DMS 273 (cell line): ENCODE results near the gene IL10.
A peak's percentile ranks its signal among the peaks of the same experiment; 100 is the strongest.

ENCODE experiments used
- DNase-seq: peaks from one replicate; lab custom pipeline; 2025; ENCODE audit not compliant: unreplicated experiment; lab: John Stamatoyannopoulos, UW

IL10 gene

DNA sequence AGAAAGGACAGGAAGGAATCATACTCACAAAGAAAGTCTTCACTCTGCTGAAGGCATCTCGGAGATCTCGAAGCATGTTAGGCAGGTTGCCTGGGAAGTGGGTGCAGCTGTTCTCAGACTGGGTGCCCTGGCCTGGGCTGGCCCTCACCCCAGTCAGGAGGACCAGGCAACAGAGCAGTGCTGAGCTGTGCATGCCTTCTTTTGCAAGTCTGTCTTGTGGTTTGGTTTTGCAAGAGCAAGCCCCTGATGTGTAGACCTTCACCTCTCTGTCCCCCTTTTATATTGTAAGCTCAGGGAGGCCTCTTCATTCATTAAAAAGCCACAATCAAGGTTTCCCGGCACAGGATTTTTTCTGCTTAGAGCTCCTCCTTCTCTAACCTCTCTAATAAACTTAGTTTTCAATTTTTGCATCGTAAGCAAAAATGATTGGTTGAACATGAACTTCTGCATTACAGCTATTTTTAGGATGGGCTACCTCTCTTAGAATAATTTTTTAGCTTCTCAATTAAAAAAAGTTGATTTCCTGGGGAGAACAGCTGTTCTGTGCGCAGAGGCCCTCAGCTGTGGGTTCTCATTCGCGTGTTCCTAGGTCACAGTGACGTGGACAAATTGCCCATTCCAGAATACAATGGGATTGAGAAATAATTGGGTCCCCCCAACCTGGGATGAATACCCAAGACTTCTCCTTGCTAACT, at the start of gene IL10:
TSS of gene IL10 (minus strand) at position 252 of the 695 bp plus-strand sequence. CDS start at position 193, 59 bp downstream.
- no peak for DNase-seq

DNA sequence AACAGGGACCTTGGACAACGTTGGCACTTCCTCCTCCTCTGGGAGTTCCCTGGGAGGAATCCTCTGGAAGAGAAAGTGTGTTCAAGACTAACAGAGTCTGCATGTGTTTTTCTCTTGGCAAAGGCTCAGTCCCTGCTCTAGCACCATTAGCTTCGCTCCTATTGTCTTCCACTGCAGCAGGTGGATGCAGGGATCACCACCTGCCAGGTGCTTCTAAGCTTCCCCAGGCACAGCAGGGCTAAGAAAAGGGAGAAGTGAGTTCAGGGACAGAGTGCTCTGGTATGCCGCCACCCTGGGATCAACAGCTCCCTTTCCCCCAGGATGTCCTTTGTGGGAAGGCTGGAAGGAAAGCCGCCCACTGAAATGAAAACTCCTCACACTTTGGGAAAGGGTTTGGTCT, 49.2 kb upstream of the IL10 start:
- no peak for DNase-seq

DNA sequence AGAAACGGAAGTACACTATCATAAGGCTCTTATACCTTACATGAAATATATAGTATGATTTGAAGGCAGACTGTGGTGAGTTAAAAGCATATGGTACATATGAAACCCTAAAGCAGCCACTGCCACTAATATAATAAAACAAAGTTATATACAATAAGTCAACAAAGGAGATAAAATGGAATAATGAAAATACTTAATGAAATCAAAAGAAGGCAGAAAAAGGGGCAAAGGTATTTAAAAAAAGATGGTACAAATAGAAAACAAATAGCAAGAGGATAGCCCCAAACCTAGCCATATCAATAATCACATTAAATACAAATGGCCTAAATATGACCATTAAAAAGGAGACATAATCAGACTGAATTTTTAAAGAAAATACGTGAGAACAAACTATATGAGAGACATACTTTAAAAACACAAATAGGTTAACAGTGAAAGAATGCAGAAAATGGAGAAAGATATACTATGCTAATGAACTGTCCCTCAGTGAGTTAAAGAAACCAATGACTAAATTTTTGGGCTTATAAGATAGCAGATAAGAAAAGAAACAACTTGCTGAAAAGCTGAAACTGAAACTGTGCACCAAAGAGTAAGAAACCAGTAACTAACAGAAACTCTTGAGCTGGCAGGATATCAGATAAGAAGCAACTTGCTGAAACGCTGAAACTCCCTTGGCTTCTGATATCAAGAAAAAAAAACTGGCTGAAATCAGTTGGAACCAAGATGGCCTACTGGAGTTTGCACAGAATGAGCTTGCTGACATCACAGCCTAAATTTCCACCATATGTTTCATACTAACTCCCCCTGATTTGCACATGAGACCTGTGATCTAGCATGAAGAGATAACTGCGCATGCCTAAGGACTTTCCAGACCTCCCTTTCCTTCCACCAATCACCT, 44.3 kb upstream of the IL10 start:
- DNase-seq: peak; percentile 24

DNA sequence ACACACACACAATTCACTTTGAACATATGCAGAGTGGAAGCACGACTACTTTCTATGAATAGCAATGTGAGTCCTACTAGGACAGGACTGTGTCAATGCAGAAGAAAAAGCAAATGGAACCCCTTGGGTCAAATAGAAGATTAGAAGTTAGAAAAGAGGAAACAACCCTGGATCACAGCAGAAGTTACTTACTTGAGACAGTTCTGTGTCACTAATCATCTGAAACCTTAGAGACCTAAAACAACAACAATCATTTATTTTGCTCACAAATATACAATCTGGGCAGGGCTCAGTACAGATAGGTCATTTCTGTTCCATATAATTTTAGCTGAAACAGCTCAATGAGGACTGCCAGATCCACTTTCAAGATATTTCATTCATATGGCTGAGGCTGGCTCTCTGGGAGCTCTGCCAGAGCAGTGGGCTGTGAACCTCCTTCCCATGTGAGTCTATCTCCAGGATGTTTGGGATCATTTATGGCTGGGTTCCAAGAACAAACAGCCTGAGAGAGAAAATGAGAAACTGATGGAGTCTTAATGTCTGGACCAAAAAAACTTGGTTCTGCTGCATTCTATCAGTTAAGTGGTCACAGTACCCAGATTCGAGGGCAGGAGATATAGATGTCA, 42.5 kb upstream of the IL10 start:
- DNase-seq: peak; percentile 67

DNA sequence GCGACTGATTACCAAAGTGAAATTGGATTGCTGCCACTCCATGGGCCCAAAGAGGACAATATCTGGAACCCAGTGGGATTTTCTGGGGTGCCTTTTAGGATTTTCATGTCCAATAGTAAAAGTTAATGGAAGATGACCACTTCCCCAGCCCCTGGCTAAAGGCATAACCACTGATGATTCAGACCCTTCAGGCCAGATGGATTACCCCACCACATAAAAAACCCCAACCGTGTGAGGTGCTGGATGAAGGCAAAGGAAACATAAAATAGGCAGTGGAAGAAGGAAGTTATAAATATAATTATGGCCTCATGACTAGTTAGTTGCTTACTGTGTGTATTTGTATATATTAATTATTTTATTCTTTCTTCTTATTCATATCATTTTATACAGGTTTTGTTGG, 40.2 kb upstream of the IL10 start:
- DNase-seq: no peak

GRCh38 chr1:206809504-206810084, 37.3 kb upstream of the IL10 start:
- peak; percentile 40 for DNase-seq

DNA sequence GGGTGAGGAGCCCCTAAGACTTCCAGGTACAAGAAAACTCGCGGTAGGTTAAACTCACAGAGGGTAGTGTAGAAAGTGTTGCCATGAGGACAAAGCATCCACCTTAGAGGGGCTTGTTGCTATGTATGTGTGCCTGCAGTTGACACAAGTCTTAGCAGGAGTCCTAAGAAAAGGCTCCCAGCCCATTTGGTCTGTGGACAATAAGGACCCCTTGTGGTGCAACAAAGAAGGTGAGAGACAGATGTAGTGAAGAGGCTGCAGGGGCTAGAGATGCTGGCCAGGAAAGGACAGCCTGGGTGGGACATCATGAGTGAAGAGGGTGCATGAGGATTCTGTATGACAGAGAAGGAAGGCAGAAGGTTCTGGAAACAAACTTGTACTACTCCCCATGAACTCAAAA, 36.3 kb upstream of the IL10 start:
- DNase-seq: peak; percentile 64

- no peak for DNase-seq
Observed at GRCh38 chr1:206805357-206805756, 33.1 kb upstream of the IL10 start.

DNA sequence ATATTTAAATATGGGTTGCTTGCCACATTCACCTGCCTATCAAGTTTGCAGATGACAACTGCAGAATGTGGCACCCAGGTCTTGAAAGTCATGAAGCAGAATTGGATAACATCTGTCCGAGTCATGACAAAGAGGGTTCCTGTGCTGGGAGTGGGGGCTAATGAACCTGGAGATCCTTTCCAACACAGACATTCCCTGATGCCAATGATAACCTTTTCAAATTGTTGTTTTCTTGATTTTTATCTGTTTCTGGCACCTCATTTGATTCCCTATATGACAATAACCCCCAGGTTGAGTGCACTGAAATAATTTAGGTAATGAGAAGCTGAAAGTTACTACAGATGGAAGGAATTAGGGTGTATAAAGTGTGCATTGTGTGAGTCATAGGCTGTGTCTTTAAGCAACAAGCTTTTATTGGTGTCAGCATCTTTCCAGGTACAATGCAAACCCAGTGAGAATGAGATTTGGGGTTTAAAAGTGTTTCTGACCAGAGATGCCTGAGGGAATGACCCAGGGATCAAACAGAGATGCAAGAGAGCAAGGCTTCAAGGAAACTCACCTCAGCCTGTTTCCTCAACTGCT, 32.0 kb upstream of the IL10 start:
- no peak for DNase-seq

DNA sequence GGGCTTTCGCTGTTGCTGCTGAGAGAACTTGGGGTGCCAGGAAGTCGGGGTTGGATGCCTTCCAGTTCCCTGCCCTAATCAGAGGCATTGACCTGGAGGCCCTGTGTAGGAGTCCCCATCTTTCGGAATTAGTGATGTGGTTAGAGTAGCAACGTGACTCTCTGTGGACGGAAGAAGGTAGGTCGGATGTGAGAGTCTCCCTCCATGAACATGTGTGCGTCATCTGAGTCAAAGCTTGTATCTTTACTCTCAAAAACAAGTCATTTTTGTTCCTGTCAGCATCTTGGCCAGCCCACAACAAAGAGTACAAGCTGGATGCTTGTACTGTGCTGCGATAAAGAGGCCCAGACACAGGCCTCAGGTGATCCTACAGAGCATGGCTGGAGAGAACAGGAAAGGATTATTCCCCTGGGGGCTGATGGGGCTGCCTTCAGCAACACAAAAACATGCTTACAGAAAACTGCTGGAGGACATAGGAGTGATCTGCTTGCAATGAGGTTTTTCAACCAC, 31.0 kb upstream of the IL10 start:
- DNase-seq: no peak

- DNase-seq: no peak
Observed at GRCh38 chr1:206802401-206802800, 30.1 kb upstream of the IL10 start.

- DNase-seq: no peak
Observed at GRCh38 chr1:206801467-206801866, 29.2 kb upstream of the IL10 start.

- DNase-seq: no peak
Observed at GRCh38 chr1:206800891-206801290, 28.6 kb upstream of the IL10 start.

- no peak for DNase-seq
Observed at GRCh38 chr1:206800411-206800810, 28.1 kb upstream of the IL10 start.

GRCh38 chr1:206799311-206799710, 27.0 kb upstream of the IL10 start:
- DNase-seq: no peak

- no peak for DNase-seq
Observed at GRCh38 chr1:206798384-206798996, 26.2 kb upstream of the IL10 start.

DNA sequence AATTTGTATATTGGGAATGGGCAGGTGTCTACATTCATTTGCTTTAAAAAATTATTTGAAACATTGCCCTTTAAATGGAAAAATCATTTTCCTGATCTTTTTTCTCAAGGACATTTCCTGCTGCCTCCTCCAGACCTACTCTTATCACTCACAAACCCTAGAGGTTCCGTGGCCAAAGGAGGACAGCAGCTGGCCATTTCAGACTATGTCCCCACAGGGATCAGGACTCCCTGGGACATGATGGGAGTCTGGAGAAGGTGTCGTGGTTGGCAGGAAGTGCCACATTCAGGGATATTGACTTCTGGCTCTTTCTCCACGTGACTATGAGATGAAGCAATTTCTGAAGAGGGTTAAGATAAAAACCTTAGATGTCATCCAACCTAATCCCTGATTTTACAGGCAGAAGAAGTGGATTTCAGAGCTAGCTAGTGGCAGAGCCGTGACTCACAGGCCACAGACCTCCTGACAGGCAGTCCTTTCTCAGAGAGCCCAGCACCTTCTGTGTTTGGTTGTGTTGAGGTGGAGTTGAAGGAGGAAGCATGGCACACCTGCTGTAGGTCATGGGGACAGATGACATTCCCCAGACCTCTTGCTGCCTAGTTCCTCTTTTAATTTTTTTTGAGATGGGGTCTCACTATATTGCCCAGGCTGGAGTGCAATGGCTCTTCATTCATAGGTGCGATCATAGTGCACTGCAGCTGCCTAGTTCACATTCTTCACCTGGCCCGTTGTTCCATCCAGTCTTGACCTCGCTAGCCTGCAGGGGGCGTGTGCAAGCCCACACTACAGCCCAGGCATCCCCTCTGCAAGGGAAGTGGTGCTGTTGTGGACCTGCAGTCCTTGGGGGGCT, 25.5 kb upstream of the IL10 start:
- peak; percentile 58 for DNase-seq

DNA sequence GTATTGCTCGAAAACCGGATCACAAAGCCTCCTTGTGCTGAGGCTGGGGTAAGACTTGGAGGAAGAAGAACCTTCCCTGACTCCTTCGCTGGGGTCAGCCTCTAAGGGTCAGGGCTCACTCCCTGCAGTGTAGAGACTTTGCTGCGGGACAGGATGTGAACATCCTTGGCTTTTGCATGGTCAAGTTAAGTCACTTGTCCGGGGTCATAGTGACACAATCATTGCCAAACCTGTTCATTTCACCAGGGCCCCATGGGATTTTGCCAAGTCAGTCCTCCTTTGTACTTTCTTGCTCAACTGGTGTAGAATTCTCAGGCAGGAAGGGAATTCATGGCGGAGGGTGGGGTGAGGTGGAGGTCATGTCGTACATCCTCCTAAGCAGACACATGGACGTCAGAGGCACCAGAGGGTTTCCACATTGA, 24.7 kb upstream of the IL10 start:
- DNase-seq: no peak

DNA sequence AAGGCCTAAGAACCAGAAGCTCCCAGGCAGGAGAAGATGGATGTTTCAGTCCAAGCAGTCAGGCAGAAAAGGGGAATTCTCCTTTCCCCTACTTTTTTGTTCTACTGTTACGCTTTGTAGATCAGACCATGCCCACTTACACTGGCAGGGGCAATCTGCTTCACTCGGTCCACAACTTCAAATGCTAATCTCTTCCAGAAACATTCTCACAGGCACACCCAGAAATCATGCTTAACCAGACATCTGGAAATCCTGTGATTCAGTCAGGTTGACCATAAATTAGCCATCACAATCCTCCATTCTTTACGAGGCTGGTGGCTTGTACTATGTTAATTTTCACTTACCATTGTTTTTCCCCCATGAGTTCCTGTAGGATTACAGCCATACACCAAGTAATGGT, 23.8 kb upstream of the IL10 start:
- no peak for DNase-seq
